HEK293 (cell line): Measurements from ENCODE around the gene ERP44.

Source experiments
- CTCF ChIA-PET: fragments of 350-600 bp; formaldehyde crosslinking; extraction: SDS; loops from one replicate; lab custom pipeline; 2021; ENCODE audit warnings: antibody characterized with exemption; lab: Yijun Ruan, JAX
- POLR2A ChIA-PET: fragments of 300-600 bp; formaldehyde crosslinking; extraction: SDS; loops from one replicate; lab custom pipeline; 2020; ENCODE audit warnings: antibody characterized with exemption, inconsistent platforms; lab: Yijun Ruan, JAX
- H3K27ac ChIP-seq: fragments of 200-500 bp; sonication (Bioruptor generic); 2 replicates; pipeline ENCODE4 v1.5.1; 2014; ENCODE audit warnings: low read depth, low read length, control low read depth, inconsistent platforms; ENCODE audit errors: extremely low read depth
- H3K36me3 ChIP-seq, 2 experiments: fragments of 200-500 bp in 1 of 2; sonication (Bioruptor generic) in 1 of 2; 1 replicate in 1 of 2; 2 replicates in 1 of 2; pipeline ENCODE4 v1.5.1; 2014 to 2017; ENCODE audit warnings: inconsistent platforms in 2 of 2, low read length in 2 of 2; ENCODE audit not compliant: control insufficient read depth in 2 of 2, insufficient read depth in 1 of 2
- H3K4me1 ChIP-seq: fragments of 200-500 bp; sonication (Bioruptor generic); 2 replicates; pipeline ENCODE4 v1.5.1; 2014; ENCODE audit warnings: mild to moderate bottlenecking, low read length, inconsistent platforms; ENCODE audit not compliant: control insufficient read depth, insufficient read depth
- H3K4me3 ChIP-seq: 2 replicates; pipeline ENCODE4 v1.5.1; 2011; ENCODE audit warnings: low read depth, mild to moderate bottlenecking, control low read depth, low read length, moderate library complexity
- H3K9me3 ChIP-seq: fragments of 200-500 bp; sonication (Bioruptor generic); 2 replicates; pipeline ENCODE4 v1.5.1; 2014; ENCODE audit warnings: low read depth, low read length, inconsistent platforms; ENCODE audit not compliant: control insufficient read depth, insufficient read depth
- KLF1 ChIP-seq: fragments of 450-650 bp; formaldehyde crosslinking; IDR thresholded peaks from 2 replicates; pipeline ENCODE4 v1.5.1; 2016; ENCODE audit warnings: missing biosample characterization, missing genetic modification characterization
- KLF17 ChIP-seq: fragments of 450-650 bp; formaldehyde crosslinking; IDR thresholded peaks from 2 replicates; pipeline ENCODE4 v1.5.1; 2016; ENCODE audit warnings: missing biosample characterization, missing genetic modification characterization
- SETDB1 ChIP-seq: IDR thresholded peaks from one replicate; pipeline ENCODE4 v1.6.1; 2017; ENCODE audit warnings: mild to moderate bottlenecking, low read length, moderate library complexity, mixed read lengths; ENCODE audit not compliant: insufficient read length
- SP2 ChIP-seq: fragments of 450-650 bp; formaldehyde crosslinking; IDR thresholded peaks from 2 replicates; pipeline ENCODE4 v1.5.1; 2016; ENCODE audit warnings: missing biosample characterization, missing genetic modification characterization
- ZBTB11 ChIP-seq: fragments of 450-650 bp; formaldehyde crosslinking; conservative IDR thresholded peaks from 2 replicates; pipeline ENCODE4 v1.5.1; 2016; ENCODE audit warnings: low read depth, missing biosample characterization, missing genetic modification characterization
- ZFP37 ChIP-seq: fragments of 450-650 bp; formaldehyde crosslinking; IDR thresholded peaks from 2 replicates; pipeline ENCODE4 v1.5.1; 2016; ENCODE audit warnings: missing biosample characterization, missing genetic modification characterization
- ZFP41 ChIP-seq: fragments of 450-650 bp; formaldehyde crosslinking; IDR thresholded peaks from 2 replicates; pipeline ENCODE4 v1.5.1; 2016; ENCODE audit warnings: missing biosample characterization, missing genetic modification characterization, borderline replicate concordance
- ZNF133 ChIP-seq: fragments of 450-650 bp; formaldehyde crosslinking; IDR thresholded peaks from 2 replicates; pipeline ENCODE4 v1.5.1; 2016; ENCODE audit warnings: missing biosample characterization, missing genetic modification characterization
- ZNF169 ChIP-seq: fragments of 450-650 bp; formaldehyde crosslinking; IDR thresholded peaks from 2 replicates; pipeline ENCODE4 v1.5.1; 2016; ENCODE audit warnings: missing biosample characterization, missing genetic modification characterization
- ZNF18 ChIP-seq: fragments of 450-650 bp; formaldehyde crosslinking; IDR thresholded peaks from 2 replicates; pipeline ENCODE4 v1.5.1; 2016; ENCODE audit warnings: missing biosample characterization, missing genetic modification characterization
- ZNF274 ChIP-seq, 2 experiments: fragments of 200-500 bp in 1 of 2; fragments of 450-650 bp in 1 of 2; sonication (Bioruptor generic) in 1 of 2; formaldehyde crosslinking in 1 of 2; IDR thresholded peaks; 2 replicates each; pipeline versions ENCODE4 v1.5.1 to v1.6.1; 2014 to 2016; ENCODE audit warnings: borderline replicate concordance in 1 of 2, inconsistent platforms in 1 of 2, low read length in 1 of 2, missing biosample characterization in 1 of 2, missing genetic modification characterization in 1 of 2
- ZNF394 ChIP-seq: fragments of 450-650 bp; formaldehyde crosslinking; IDR thresholded peaks from 2 replicates; pipeline ENCODE4 v1.5.1; 2016; ENCODE audit warnings: missing biosample characterization, missing genetic modification characterization, mild to moderate bottlenecking, moderate library complexity, borderline replicate concordance
- ZNF488 ChIP-seq: fragments of 450-650 bp; formaldehyde crosslinking; IDR thresholded peaks from 2 replicates; pipeline ENCODE4 v1.5.1; 2016; ENCODE audit warnings: missing biosample characterization, missing genetic modification characterization
- ZNF513 ChIP-seq: fragments of 450-650 bp; IDR thresholded peaks from 2 replicates; pipeline ENCODE4 v1.5.1; 2018; ENCODE audit warnings: missing biosample characterization, missing genetic modification characterization
- ZNF521 ChIP-seq: fragments of 450-650 bp; formaldehyde crosslinking; IDR thresholded peaks from 2 replicates; pipeline ENCODE4 v1.5.1; 2017; ENCODE audit warnings: missing biosample characterization, mild to moderate bottlenecking, missing genetic modification characterization
- ZNF529 ChIP-seq: fragments of 450-650 bp; formaldehyde crosslinking; IDR thresholded peaks from 2 replicates; pipeline ENCODE4 v1.5.1; 2017; ENCODE audit warnings: missing genetic modification characterization, missing biosample characterization; ENCODE audit not compliant: insufficient replicate concordance
- ZNF548 ChIP-seq: fragments of 450-650 bp; formaldehyde crosslinking; IDR thresholded peaks from 2 replicates; pipeline ENCODE4 v1.5.1; 2016; ENCODE audit warnings: missing biosample characterization, missing genetic modification characterization
- ZNF558 ChIP-seq: fragments of 450-650 bp; formaldehyde crosslinking; IDR thresholded peaks from 2 replicates; pipeline ENCODE4 v1.5.1; 2016; ENCODE audit warnings: missing biosample characterization, missing genetic modification characterization
- ZNF600 ChIP-seq: fragments of 450-650 bp; formaldehyde crosslinking; IDR thresholded peaks from 2 replicates; pipeline ENCODE4 v1.5.1; 2016; ENCODE audit warnings: missing biosample characterization, missing genetic modification characterization
- ZNF660 ChIP-seq: fragments of 450-650 bp; IDR thresholded peaks from 2 replicates; pipeline ENCODE4 v1.5.1; 2018; ENCODE audit warnings: missing biosample characterization, mild to moderate bottlenecking, missing genetic modification characterization
- ZNF670 ChIP-seq: fragments of 450-650 bp; formaldehyde crosslinking; IDR thresholded peaks from 2 replicates; pipeline ENCODE4 v1.5.1; 2016; ENCODE audit warnings: missing biosample characterization, missing genetic modification characterization, low read depth
- ZNF701 ChIP-seq: fragments of 450-650 bp; formaldehyde crosslinking; IDR thresholded peaks from 2 replicates; pipeline ENCODE4 v1.5.1; 2016; ENCODE audit warnings: missing biosample characterization, missing genetic modification characterization
- ZNF785 ChIP-seq: fragments of 450-650 bp; formaldehyde crosslinking; IDR thresholded peaks from 2 replicates; pipeline ENCODE4 v1.5.1; 2016; ENCODE audit warnings: missing biosample characterization, missing genetic modification characterization
- ZNF830 ChIP-seq: fragments of 450-650 bp; IDR thresholded peaks from 2 replicates; pipeline ENCODE4 v1.5.0; 2018; ENCODE audit warnings: missing biosample characterization, missing genetic modification characterization, low read depth, mild to moderate bottlenecking, moderate library complexity
- ZNF843 ChIP-seq: fragments of 450-650 bp; formaldehyde crosslinking; IDR thresholded peaks from 2 replicates; pipeline ENCODE4 v1.5.1; 2016; ENCODE audit warnings: missing biosample characterization, missing genetic modification characterization

Gene ERP44

GRCh38 chr9:100098046-100098886, 534 bp downstream of the ERP44 start (continued):
- TF ChIP-seq ZBTB11, result no peak
- no peak for TF ChIP-seq SETDB1
- no peak for TF ChIP-seq KLF1
- no peak for TF ChIP-seq ZNF521
- no peak for TF ChIP-seq ZNF558 (tag by site-specific recombination)
- no peak for TF ChIP-seq ZNF18 (tag by site-specific recombination)
- TF ChIP-seq ZNF843 (tag by site-specific recombination), result no peak
- TF ChIP-seq ZNF488 (tag by site-specific recombination), result no peak
- TF ChIP-seq ZNF785, result no peak
- peak; percentile 41; the same call in 1 of the 2 replicates for TF ChIP-seq ZNF600 (tag by site-specific recombination)
- no peak for TF ChIP-seq KLF17 (tag by site-specific recombination)
- peak; percentile 67 for TF ChIP-seq SP2 (tag by site-specific recombination)
- TF ChIP-seq ZNF660, result 0 out of 2 replicates have a peak, but pooled peaks have one; percentile 10

GRCh38 chr9:100096378-100096916, 2.4 kb downstream of the ERP44 start:
- POLR2A ChIA-PET, result no interaction called here
- no peak overlapping the region for H3K27ac ChIP-seq
- no peaks in the 10 kb centered on the region for H3K9me3 ChIP-seq
- CTCF ChIA-PET, result interaction anchor here (0.7 to 1.0 kb wide), 2 partner anchors 10 to 344 kb away, joined by 3 read pairs; no protein-coding TSS in a partner anchor
- H3K4me3 ChIP-seq, result no peak overlapping the region
- H3K36me3 ChIP-seq, result peaks cover 0 to 5% of the 10 kb centered on the region in 2 experiments; a peak in 1 of 3 replicates
- peaks cover 4% of the 10 kb centered on the region; the same call in 1 of the 2 replicates for H3K4me1 ChIP-seq
- TF ChIP-seq ZFP37 (tag by site-specific recombination), result no peak
- no peak for TF ChIP-seq ZNF548 (tag by site-specific recombination)
- no peak for TF ChIP-seq ZNF830
- no peak for TF ChIP-seq ZNF701
- TF ChIP-seq ZNF169 (tag by site-specific recombination), result no peak
- no peak for TF ChIP-seq ZNF529
- no peak for TF ChIP-seq ZFP41 (tag by site-specific recombination)
- no peak for TF ChIP-seq ZNF274 (IDR thresholded peaks at IDR 0.05; ENCODE audit: low read length)
- TF ChIP-seq ZNF274 (tag by site-specific recombination; IDR thresholded peaks at IDR 0.05; ENCODE audit: borderline replicate concordance), result no peak
- TF ChIP-seq SP2 (tag by site-specific recombination), result no peak
- no peak for TF ChIP-seq ZNF133
- no peak for TF ChIP-seq ZNF513 (tag by site-specific recombination)
- no peak for TF ChIP-seq ZNF670
- TF ChIP-seq ZNF394, result no peak
